ENCODE data around the gene HSPB3.
"Not testable (repeated sequence)": the region's sequence is repeated elsewhere in the genome, so short reads cannot be mapped to it uniquely, and the experiment has no call there.

HSPB3 gene

GRCh38 chr5:54457094-54457862 lies 1.8 kb downstream of the HSPB3 start:
- DNase-seq = no peak

GRCh38 chr5:54458221-54458620 lies 2.7 kb downstream of the HSPB3 start:
- DNase-seq = no peak

- no peak for DNase-seq
Measured at GRCh38 chr5:54460181-54460919, 4.9 kb downstream of the HSPB3 start.

- no peak for DNase-seq
Measured at GRCh38 chr5:54462281-54462680, 6.8 kb downstream of the HSPB3 start.

GRCh38 chr5:54463713-54464112 lies 8.2 kb downstream of the HSPB3 start:
- no peak for DNase-seq

GRCh38 chr5:54469622-54470021 lies 14.1 kb downstream of the HSPB3 start:
- no peak for DNase-seq

- no peak for DNase-seq
Measured at GRCh38 chr5:54470128-54470527, 14.6 kb downstream of the HSPB3 start.

- no peak for DNase-seq
Measured at GRCh38 chr5:54470677-54471076, 15.2 kb downstream of the HSPB3 start.

- DNase-seq = no peak
Measured at GRCh38 chr5:54471398-54471797, 15.9 kb downstream of the HSPB3 start.

- no peak for DNase-seq
Measured at GRCh38 chr5:54476682-54477081, 21.2 kb downstream of the HSPB3 start.

GRCh38 chr5:54477941-54478478 lies 22.5 kb downstream of the HSPB3 start:
- no peak for DNase-seq

- no peak for DNase-seq
Measured at GRCh38 chr5:54480296-54480695, 24.8 kb downstream of the HSPB3 start.

- DNase-seq = no peak
Measured at GRCh38 chr5:54484219-54484894, 28.9 kb downstream of the HSPB3 start.

- not testable (repeated sequence) for DNase-seq
Measured at GRCh38 chr5:54485659-54486058, 30.2 kb downstream of the HSPB3 start.

GRCh38 chr5:54489648-54489979 lies 34.1 kb downstream of the HSPB3 start:
- DNase-seq = not testable (repeated sequence)

GRCh38 chr5:54491326-54491725 lies 35.8 kb downstream of the HSPB3 start:
- no peak for DNase-seq

GRCh38 chr5:54492178-54492577 lies 36.7 kb downstream of the HSPB3 start:
- no peak for DNase-seq

- no peak for DNase-seq
Measured at GRCh38 chr5:54495027-54495426, 39.5 kb downstream of the HSPB3 start.

Measured in NCI-H446 treated with DMSO at 0.1 percent for 48 hours (cell line).